DOHH2 (cell line): ENCODE measurements around the gene SLC50A1.

ENCODE experiments used
- CTCF ChIP-seq: fragments of 200-600 bp; sonication (generic); IDR thresholded peaks from one replicate; pipeline ENCODE4 v1.5.1; 2014; ENCODE audit warnings: antibody characterized with exemption, mild to moderate bottlenecking, low read depth, low read length; ENCODE audit not compliant: poor library complexity, severe bottlenecking
- EZH2phosphoT487 ChIP-seq: fragments of 200-600 bp; sonication (generic); IDR thresholded peaks from 2 replicates; pipeline ENCODE4 v1.6.1; 2017; ENCODE audit warnings: borderline replicate concordance, mild to moderate bottlenecking, antibody characterized with exemption, low read length, moderate library complexity, mixed read lengths

GRCh38 chr1:155184351-155184811 is 48.7 kb downstream of the SLC50A1 start:
- TF ChIP-seq CTCF = no peak
- TF ChIP-seq EZH2phosphoT487 = no peak
